SK-N-SH (cell line): ENCODE data around the gene PPP2R5D.
"Not testable (repeated sequence)": the region's sequence is repeated elsewhere in the genome, so short reads cannot be mapped to it uniquely, and the experiment has no call there.

ENCODE experiments used
- POLR2AphosphoS5 ChIP-seq: IDR thresholded peaks from 2 replicates; pipeline ENCODE4 v1.6.1; 2012; ENCODE audit warnings: low read depth, low read length
- SMC3 ChIP-seq: IDR thresholded peaks from 2 replicates; pipeline ENCODE4 v1.6.1; 2012; ENCODE audit warnings: low read depth, low read length, improper control_type of control experiment
- TAF1 ChIP-seq: IDR thresholded peaks from 2 replicates; pipeline ENCODE4 v1.6.1; 2012; ENCODE audit warnings: low read depth, mild to moderate bottlenecking, low read length, moderate library complexity, borderline replicate concordance
- YY1 ChIP-seq: IDR thresholded peaks from 2 replicates; pipeline ENCODE4 v1.4.0; 2012; ENCODE audit warnings: low read depth, mild to moderate bottlenecking
- TF ChIP-seq, protein P1 (sequence below): fragments of 200-600 bp; sonication (generic); IDR thresholded peaks from 2 replicates; pipeline ENCODE4 v1.6.1; 2017; ENCODE audit warnings: antibody characterized with exemption, mild to moderate bottlenecking, moderate library complexity
- TF ChIP-seq, protein P2 (sequence below): IDR thresholded peaks from 2 replicates; pipeline ENCODE4 v1.6.1; 2012; ENCODE audit warnings: mild to moderate bottlenecking, low read depth, low read length, moderate library complexity

DNA sequence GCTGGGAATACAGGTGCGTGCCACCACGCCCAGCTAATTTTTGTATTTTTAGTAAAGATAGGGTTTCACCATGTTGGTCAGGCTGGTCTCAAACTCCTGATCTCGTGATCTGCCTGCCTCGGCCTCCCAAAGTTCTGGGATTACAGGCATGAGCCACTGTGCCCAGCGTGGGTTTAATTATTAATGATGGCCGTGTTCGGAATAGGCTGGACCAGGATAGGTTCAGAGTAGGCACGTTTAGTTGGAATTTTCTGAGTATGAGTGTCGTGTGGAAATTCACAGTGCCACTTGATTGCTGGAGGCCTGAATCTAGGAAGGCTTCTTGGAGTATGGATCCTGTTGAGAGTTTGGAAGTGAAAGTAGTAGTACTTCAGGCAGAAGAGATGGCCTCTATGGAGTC lies 13.8 kb downstream of the PPP2R5D start:
- not testable (repeated sequence) for TF ChIP-seq POLR2AphosphoS5, YY1, SMC3, TAF1
- TF ChIP-seq, protein P1, sequence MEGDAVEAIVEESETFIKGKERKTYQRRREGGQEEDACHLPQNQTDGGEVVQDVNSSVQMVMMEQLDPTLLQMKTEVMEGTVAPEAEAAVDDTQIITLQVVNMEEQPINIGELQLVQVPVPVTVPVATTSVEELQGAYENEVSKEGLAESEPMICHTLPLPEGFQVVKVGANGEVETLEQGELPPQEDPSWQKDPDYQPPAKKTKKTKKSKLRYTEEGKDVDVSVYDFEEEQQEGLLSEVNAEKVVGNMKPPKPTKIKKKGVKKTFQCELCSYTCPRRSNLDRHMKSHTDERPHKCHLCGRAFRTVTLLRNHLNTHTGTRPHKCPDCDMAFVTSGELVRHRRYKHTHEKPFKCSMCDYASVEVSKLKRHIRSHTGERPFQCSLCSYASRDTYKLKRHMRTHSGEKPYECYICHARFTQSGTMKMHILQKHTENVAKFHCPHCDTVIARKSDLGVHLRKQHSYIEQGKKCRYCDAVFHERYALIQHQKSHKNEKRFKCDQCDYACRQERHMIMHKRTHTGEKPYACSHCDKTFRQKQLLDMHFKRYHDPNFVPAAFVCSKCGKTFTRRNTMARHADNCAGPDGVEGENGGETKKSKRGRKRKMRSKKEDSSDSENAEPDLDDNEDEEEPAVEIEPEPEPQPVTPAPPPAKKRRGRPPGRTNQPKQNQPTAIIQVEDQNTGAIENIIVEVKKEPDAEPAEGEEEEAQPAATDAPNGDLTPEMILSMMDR: not testable (repeated sequence)
- TF ChIP-seq, protein P2, sequence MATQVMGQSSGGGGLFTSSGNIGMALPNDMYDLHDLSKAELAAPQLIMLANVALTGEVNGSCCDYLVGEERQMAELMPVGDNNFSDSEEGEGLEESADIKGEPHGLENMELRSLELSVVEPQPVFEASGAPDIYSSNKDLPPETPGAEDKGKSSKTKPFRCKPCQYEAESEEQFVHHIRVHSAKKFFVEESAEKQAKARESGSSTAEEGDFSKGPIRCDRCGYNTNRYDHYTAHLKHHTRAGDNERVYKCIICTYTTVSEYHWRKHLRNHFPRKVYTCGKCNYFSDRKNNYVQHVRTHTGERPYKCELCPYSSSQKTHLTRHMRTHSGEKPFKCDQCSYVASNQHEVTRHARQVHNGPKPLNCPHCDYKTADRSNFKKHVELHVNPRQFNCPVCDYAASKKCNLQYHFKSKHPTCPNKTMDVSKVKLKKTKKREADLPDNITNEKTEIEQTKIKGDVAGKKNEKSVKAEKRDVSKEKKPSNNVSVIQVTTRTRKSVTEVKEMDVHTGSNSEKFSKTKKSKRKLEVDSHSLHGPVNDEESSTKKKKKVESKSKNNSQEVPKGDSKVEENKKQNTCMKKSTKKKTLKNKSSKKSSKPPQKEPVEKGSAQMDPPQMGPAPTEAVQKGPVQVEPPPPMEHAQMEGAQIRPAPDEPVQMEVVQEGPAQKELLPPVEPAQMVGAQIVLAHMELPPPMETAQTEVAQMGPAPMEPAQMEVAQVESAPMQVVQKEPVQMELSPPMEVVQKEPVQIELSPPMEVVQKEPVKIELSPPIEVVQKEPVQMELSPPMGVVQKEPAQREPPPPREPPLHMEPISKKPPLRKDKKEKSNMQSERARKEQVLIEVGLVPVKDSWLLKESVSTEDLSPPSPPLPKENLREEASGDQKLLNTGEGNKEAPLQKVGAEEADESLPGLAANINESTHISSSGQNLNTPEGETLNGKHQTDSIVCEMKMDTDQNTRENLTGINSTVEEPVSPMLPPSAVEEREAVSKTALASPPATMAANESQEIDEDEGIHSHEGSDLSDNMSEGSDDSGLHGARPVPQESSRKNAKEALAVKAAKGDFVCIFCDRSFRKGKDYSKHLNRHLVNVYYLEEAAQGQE: not testable (repeated sequence)
